Left forelimb (tissue), 1 donor: ENCODE measurements around the gene MKI67.

Experiments used
- DNase-seq: peaks from one replicate; pipeline ENCODE4 v3.0.0-alpha.2; 2018; ENCODE audit warnings: low spot score

Gene MKI67

DNA sequence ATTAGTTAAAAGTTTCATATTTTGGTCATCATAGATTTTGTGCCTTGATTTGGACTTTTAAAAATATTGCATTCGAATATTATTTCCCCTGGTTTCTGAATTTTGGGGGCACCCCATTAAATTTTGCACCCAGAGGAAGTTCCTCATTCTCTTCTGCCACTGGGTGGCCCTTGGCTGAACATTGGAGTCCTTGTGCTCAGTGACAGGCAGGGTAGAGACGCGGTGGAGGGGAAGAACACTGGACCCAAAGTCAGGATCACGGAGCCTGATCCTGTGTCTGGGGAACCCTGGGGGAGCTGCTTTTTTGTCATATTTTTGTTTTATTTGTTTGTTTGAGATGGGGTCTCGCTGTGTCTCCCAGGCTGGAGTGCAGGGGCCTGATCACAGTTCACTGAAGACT, 74.7 kb downstream of the MKI67 start:
- DNase-seq, result no peak

DNA sequence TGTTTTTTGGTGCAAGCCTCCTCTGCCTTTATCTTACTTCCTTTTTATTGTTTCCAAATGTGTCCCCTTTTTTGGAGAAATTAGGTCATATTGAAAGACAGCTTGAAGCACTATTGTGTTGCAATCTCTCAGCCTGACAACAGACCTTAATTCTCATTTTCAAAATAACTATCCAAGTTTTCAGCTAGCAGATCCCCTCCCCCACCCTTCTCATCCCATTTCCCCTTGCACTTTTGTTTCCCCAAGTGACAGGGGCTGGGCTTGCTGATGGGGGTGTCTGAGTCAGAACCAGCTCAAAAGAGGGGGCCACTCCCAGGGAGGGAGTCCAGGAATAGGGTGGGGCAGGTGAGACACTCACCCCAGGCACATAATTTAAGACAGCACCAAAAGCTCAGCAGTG, 75.3 kb downstream of the MKI67 start:
- DNase-seq, result no peak

DNA sequence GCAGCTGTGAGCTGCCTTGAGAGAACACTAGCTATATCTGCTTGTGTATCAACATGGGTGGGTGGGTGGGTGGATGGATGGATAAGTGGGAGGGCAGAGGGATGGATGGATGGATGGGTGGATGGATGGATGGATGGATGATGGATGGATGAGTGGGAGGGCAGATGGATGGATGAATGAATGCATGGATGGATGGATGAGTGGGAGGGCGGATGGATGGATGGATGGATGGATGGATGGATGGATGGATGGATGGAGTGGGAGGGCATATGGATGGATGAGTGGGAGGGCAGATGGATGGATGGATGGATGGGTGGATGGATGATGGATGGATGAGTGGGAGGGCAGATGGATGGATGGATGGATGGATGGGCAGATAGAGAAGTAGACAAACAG, 76.1 kb downstream of the MKI67 start:
- no peak for DNase-seq

DNA sequence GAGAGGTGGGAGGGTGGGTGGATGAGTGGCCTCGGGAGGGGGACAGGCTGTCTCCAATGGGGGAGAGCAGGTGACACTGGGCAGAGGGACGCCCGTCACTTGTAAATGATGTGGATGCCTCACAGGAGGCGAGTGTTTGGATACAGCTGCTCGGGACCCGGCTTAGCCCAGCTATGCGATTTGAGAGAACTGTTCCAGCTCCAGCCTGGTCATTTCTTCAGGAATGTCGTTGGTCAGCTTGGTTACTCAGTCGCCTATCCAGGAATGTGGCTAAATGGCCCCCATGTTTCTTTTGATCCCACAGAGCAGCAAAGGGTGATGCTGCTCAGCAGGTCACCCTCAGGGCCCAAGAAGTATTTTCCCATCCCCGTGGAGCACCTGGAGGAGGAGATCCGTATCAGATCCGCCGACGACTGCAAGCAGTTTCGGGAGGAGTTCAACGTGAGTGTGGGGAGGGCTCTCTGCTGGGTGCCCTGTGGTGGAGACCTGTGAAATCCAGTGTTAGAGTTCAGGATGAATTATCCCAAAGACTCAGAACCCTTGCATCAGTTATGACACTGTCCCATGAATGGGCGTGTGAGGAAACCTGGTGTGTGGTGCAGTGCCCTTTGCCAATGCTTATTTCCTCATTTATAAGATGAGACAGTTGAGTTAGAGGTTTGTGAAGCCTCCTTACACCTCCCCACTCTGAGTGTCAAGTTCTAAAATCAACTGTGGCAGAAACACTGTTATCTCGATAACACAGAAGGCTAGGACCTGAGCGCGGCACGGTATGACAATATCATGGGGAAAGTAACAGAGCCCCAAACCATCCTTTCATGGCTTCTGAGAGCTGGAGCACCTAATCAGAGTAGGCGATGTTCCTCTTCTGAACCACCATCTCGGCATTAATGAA, 76.8 kb downstream of the MKI67 start:
- no peak for DNase-seq

DNA sequence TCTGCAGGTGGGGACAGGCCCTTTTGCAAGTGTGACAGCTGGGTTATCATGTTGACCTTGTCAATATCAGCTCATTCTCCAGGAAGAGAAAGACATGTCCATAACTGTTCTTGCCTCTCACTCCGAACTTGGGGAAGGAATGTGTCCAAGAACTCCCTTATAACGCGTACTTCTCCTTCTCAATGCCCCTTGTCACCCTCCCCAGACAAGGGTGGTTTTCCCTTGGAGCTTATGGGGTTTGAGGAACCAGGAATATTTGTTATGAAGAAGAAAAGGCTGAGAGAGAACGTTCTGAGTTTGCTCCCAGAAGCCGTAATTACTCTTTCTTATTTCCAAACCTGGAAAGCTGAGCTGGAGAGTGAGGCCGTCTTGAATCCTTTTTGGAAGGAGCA, 77.4 kb downstream of the MKI67 start:
- DNase-seq, result no peak

DNA sequence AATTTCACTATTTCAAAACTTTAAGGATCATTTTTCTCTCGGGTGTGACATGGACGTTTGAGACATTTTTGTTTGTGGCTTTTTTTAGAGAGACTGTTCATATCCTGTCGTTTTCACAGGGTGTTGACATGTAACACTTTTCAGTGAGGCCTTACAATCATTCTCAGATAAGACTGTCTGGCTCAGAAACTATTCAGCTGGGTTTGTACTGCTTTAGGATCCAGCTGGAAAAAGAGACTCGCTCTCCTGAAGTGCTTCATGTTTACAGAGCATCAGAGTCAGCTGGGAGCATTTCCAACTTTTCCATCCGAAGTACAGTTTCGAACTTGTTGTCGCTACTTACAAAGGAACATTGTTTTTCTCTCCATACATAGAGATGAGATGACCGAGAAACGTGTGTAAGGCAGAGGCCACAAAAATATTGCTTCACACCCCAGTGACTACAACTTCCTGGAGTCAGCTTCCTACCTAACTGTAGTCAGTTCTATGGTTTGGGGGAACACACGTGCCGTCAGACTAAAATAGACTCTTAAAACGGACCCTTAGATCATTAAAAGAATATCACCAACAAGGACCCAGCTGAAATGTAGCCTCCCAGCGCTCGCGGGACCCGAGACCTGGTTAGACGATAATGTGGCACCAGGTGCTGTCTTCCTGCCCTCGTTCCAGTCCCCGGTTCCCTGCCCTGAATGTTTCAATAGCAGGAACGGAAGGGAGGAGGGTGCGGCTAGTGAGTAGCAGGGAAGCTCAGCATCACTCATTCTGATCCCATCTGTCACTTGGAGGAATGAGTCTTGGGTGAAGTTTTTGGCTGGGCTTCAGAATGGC, 78.0 kb downstream of the MKI67 start:
- DNase-seq, result no peak

DNA sequence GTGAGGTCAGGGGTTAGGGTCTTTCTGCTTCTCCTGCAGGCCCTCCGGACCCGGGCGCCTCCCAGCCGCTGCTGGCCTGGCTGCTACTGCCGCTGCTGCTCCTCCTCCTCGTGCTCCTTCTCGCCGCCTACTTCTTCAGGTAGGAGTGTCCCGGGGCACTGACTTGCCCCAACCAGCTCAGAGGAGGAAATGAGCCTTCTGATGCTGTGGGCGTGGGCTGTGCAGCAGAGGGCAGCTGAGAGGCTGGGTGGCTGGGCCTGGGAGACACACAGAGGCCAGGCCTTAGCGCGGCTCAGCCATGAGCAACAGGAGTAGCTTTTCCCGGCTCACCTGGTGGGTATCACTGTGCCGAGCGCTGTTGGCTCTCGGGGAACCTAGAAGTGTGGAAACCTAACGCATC, 78.9 kb downstream of the MKI67 start:
- no peak for DNase-seq

DNA sequence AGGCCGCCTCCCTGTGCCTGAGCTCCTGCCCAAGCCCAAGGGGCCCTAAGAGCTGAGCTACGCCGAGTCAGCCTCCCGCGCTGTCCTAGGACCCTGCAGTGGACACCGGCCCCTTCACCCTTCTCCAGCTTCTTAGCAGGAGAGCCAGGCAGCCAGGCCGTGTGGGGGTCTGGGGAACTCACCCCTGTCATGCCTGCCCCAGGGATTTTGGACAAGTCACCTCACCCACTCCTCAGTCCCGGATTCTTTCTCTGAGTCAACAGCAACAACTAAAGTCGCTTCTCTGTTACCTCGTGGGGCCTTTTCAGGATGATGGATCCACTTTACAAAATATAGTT, 79.3 kb downstream of the MKI67 start:
- DNase-seq, result no peak
